NCI-H748 (cell line): ENCODE data around the gene ZNF205.
"Not testable (repeated sequence)": the region's sequence is repeated elsewhere in the genome, so short reads cannot be mapped to it uniquely, and the experiment has no call there.

Experiments
- DNase-seq: peaks from one replicate; lab custom pipeline; 2025; ENCODE audit not compliant: unreplicated experiment; lab: John Stamatoyannopoulos, UW

ZNF205 gene

DNA sequence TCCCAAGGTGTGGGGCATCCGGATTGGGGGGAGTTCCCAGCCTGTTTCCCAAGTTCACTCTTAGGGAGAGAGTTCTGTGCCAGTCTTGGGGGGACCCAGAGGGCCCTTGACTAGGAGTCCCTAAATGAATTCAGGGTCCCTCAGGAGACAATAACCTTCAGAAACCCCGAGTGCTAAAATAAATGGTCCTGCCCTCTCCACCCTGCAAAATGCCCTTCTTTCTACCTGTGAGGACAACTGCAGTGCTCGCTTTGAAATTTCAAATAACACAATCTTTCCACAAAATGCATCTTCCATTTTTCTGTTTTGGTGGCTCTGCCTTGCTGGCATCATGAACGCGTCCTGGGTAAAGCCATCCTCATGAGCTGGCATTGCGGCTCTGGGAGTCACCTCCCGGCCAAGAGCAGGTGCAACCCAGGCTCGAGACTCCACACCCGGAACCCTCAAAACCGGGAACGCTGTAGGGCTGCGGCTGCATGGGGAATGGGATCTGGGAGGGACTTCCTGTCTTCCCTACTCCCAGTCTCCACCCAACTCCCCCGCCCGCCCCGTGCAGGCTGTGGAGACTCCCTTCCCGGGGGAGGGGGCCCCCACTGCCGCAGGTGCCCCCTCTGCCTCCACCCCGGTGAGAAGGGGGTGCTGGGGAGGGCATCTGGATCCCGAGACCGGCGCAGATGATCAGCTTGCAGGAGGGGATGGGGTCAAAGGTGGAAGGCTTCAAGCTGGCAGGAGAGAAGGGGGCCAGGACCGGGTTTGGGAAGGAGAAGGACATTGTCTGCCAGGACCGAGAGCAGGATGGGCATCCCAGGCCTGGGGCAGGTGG, at the start of gene ZNF205:
TSS of gene ZNF205 (plus strand) at position 529 of the 823 bp plus-strand sequence. CDS start 845 bp downstream, outside the sequence.
- DNase-seq, result peak; percentile 85

DNA sequence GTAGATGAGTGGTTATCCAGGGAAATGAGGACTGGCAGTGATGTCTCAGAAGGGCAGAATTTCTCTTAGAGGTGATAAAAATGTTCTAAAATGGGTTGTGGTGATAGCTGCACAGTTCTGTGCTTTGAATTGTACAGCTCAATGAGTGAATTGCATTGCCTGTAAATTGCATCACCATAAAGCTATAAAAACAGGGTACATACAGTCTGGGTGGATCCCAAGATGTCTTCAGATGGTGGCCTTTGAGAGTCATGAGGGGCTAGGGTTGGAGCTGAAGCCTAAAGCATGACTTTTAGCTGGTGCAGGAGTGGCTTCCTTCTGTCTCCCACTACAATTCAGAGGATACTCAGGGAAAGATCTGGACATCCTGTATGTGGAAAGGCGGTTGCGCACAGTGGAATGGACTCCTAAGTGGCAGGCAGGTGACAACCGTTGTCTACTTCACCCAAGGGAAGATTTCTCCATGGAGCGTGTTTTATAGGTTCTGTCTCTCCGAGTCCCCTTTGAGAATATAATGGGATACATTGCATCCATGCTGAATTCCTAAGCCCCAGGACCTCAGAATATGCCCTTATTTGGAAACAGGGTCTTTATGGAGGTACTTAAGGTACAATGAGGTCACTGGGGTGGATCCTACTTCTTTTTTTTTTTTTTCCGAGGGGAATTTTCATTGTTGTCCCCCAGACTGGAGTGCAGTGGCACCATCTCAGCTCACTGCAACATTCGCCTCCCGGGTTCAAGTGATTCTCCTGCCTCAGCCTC, 48.6 kb upstream of the ZNF205 start:
- DNase-seq, result no peak

DNA sequence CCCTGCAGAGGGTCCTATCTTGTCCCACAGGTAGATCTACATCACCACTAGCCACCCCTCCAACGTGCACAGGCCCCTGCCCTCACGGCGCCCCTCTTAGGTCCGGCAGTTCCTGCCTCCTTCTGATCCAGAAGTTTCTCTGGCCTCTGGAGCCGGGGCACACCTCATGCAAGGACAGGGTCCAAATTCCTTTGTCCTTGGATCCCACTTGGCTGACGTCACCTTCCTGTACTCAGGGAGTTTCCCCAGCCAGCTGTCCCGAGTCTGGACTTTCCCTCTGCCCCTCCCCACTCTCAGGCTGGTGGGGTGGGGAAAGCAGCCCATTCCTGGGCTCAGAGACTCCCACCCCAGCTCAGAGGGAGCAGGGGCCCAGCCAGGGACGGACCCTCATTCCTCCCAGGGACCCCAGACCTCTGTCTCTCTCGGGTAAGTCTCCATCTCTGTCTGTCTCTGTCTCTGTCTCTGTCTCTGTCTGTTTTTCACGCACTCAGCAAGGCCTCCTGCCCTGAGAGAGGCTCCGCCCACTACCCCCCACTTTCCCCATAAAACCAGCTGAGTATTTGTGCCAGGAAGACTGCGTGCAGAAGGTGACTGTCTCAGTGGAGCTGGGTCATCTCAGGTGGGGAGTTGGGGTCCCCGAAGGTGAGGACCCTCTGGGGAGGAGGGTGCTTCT, 47.2 kb upstream of the ZNF205 start, which contains the start of gene IL32:
TSS of gene IL32 (plus strand) at position 572 of the 673 bp plus-strand sequence. CDS start 172 bp downstream, outside the sequence.
- no peak for DNase-seq

DNA sequence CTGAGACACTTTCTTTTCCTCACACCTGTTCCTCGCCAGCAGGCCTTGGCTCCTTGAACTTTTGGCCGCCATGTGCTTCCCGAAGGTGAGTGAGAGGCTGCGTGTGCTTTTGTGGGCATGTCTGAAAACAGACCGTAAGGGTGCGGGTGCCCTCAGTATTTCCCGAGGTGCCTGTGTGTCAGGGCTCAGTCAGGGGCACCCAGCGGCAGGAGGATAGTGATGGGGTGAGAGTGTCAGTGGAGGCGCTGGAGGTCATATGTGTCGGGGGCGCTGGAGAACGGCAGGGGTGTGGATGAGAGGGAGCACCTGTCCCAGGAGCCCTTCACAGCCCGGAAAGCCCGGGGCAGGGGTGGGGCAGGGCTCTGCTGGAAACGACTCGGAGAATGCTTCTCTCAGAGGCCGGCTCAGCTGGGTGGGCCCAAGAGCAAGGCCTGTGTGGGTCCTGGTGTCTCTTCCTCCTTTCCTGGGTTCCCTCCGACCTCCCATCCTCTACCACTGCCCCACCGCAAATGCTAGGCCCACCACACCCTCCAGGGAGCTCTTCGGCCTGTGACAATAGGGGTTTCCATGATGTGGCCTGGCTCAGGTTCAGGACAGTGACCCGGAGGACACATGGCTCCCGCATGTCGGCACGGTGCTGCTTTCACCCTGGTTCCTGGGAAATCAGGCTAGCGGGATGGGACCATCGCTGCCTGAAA, 46.5 kb upstream of the ZNF205 start:
- no peak for DNase-seq

DNA sequence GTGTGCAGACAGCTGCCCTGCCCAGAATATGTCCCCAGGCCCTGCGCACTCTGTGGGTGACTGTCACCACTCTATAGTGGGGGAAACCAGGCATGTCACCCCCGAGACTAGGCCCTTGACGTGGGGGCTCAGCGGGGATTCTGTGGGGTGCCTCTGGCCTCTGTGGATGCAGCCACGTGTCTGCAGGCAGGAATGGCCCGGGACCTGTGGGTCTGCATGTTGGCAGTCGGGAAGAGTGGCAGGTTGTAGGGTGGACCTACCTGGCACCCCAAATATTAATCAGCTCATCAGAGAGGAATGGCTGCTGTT, 46.0 kb upstream of the ZNF205 start:
- DNase-seq, result no peak

DNA sequence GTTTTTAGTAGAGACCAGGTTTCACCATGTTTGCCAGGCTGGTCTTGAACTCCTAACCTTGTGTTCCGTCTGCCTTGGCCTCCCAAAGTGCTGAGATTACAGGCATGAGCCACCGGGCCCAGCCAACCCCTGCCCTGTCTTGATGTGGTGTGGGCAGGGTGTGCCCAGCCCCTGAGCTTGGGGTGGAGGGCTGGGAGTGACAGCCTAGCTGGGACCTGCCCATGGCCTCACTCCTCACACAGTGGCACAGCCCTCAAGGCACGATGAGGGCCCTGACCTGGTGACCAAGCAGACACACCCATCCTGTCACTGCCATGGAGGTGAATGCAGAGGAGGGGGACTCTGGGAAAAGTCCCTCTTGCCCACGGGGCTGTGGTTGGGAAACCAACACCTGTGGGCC, 43.9 kb upstream of the ZNF205 start:
- DNase-seq, result no peak

DNA sequence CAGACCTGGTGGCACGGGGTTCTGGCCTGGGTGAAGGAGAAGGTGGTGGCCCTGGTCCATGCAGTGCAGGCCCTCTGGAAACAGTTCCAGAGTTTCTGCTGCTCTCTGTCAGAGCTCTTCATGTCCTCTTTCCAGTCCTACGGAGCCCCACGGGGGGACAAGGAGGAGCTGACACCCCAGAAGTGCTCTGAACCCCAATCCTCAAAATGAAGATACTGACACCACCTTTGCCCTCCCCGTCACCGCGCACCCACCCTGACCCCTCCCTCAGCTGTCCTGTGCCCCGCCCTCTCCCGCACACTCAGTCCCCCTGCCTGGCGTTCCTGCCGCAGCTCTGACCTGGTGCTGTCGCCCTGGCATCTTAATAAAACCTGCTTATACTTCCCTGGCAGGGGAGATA, 43.2 kb upstream of the ZNF205 start:
- DNase-seq, result not testable (repeated sequence)

DNA sequence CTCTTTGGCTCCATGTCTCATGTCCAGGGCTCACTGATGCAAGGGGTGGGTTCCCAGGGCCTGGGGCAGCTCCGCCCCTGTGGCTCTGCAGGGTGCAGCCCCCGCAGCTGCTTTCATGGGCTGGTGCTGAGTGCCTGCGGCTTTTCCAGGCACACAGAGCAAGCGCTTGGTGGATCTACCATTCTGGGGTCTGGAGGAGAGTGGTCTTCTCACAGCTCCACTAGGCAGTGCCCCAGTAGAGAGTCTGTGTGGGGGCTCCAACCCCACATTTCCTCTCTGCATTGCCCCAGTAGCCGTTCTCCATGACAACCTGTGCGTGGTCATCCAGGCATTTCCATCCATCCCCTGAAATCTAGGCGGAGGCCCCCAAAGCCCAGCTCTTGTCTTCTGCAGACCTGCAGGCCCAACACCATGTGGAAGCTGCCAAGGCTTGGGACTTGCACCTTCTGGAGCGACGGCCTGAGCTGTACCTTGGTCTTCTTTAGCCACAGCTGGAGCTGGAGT, 41.7 kb upstream of the ZNF205 start:
- no peak for DNase-seq

DNA sequence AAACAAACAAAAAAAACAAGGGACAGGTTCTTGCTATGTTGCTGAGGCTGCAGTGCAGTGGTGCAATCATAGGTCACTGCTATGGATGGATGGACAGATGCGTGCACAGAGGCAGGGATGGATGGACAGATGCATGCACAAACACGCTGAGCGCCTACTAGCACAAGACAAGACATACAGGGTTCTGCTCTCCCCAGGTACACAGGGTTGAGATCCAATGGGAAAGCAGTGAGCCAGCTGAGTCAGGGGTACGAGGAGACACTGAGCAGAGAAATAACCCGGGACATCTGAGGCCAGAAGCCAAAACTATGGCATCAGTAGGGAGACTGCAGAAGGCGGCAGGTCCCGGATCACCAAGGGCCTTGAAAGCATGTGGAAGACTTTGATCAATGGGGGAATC, 40.7 kb upstream of the ZNF205 start:
- DNase-seq, result no peak

DNA sequence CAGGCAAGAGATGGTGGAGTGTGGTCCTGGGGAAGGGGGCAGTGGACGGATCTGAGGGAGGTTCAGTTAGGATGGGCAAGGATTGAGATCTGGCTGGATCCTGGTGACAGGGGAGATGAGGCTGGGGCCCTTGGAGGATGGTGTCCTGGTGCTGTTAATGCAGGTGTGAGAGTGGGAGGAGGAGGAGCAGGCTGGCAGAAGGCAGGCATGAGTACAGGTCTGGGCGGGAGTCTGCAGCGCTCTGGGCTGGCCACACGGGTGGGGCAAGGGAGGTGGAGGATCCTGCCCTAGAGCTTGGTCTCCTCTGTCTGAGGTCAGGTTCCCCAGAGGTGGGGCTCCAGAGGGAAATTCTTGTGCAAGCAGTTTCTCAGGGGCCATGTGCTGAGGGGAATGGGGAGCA, 40.2 kb upstream of the ZNF205 start:
- DNase-seq, result not testable (repeated sequence)

DNA sequence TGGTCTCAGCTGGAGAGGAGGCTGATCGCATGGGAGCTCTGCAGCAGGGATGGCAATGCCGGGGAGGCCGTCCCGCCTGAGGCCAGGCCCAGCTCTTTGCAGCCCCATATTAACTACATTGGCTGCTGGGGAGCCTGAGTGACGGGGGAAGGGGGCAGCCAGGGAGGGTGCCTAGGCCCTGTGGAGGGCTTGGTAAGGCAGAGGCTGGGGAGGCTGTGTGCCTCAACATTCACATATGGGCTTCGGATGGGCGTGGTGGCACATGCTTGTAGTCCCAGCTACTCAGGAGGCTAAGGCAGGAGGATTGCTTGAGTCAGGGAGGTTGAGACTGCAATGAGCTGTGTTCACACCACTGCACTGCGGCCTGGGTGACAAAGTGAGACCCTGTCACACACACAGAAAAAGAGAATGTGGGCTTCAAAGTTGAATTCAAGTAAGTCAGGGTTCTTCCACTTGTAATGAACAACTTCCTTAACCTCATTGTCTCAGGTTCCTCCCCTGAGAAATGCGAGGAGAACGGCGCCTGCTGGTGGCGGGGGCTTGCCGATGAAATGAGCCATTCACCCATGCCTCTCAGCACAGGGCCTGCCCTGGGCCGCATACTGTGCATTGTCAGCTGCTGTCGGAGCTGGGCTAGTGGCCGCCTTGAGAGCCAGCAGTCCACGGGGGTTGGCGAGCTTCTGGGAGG, 39.7 kb upstream of the ZNF205 start:
- DNase-seq, result not testable (repeated sequence)

DNA sequence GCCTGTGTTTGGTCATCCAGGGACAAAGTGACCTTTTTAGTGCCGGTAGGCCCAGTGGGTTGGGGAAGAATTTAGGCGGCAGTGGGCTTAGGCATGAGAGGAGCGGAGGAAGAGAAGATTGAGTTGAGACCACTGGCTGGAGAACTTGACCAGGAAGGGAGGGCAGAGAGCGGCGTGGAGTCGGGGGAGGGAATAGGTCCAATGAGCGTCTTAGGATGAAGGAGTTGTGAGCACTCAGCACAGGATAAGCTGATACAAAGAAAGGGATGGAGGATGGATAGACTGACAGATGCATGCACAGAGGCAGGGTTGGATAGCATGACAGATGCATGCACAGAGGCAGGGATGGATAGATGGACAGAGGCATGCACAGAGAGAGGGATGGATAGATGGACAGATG, 38.9 kb upstream of the ZNF205 start:
- no peak for DNase-seq

DNA sequence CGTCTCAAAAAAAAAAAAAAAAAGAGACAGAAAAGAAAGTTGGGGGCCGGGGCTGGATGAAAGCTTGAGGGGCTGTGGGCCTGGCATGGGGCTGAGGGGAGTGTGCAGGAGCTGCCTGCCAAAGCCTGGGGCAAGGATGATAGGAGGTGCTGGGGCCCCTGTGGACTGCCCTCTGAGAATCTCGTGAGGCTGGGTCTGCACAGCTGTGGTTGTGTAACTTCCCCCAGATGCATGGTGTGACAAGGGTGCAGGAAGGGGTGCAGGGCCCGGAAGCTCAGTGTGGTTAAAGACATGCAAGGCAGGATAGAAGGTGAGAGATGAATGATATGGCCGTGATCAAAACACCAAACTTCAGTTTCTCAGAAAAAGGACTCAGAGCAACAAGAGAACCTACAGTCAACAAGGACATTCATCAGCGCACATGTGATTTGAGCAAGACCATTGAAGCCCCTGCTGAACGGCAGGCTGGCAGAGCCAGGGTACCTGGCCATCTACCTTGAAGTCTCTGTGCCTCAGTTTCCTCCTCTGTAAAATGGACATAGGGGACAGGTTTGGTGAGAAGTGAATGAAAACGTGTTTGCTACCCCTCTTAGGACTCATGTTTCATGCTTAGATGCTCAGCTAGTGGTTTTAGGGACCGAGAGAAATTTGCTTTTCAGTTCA, 37.4 kb upstream of the ZNF205 start:
- DNase-seq, result no peak

DNA sequence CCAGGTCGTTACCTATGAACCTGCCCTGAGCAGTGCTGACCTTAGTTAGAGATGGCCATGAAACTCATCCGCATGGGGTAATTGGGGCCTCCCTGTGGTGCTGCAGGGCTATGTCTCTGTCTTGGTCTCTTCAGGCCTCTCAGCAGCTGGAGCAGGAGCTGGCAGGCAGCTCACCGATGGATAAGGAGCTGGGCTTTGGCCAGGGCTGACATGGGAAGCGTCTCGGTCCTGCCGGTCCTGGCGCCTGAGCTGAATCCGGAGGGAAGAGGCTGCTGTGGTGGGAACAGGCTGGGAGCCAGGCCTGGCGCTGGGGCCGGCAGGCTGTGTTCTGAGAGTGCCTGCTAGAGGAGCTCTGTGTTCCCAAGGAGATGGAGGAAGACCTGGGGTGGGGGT, 36.9 kb upstream of the ZNF205 start:
- no peak for DNase-seq

DNA sequence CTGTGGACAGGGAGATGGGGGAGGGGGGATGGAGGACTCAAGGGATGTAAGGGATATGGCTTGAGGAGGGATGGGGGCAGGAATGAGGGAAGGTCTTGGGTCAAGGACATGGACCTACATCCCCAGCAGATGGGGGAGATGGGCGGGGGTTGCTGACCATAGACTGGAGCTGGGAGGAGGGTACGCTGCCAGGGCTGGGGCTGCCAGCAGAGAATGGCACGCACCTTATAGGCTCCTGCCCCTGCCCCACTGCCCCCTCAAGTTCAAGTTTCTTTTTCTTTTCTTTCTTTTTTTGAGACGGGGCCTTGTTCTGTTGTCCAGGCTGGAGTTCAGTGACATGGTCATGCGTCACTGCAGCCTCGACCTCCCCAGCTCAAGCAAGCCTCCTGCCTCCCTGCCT, 36.4 kb upstream of the ZNF205 start:
- DNase-seq, result not testable (repeated sequence)

DNA sequence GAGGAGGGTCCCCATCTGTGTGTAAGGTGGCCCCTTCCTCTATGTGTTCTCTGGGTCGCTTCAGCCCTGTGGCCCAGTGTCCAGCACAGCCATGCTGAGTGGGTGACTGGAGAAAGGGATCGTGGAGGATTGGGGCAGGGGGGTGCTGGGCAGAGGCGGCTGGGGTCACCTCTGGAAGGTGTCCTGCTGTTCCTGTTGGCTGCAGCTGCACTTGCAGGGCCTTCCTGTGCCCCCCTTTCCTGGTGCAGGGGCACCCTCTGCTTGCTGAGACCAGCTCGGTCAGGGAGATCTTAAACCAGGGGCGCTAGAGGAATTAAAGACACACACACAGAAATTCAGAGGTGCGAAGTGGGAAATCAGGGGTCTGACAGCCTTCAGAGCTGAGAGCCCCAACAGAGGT, 35.8 kb upstream of the ZNF205 start:
- no peak for DNase-seq

DNA sequence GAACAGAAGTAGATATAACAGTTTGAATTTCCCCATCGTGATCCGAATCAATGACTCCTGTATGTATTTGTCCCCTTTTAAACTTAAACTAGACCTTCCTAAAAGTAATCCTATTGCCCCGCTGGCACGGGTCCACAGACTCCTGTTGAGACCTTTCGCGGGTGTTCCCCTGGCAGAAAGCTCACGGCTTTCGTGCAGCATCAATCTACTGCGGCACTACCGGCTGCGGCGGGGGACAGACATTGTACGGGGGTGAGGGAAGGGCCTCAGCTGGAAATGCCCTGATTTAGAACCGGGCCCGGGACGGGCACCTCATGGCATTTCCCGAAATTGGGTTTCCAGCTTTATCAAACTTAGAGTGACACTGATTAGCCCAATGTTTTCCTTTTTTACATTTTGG, 32.4 kb upstream of the ZNF205 start:
- no peak for DNase-seq

DNA sequence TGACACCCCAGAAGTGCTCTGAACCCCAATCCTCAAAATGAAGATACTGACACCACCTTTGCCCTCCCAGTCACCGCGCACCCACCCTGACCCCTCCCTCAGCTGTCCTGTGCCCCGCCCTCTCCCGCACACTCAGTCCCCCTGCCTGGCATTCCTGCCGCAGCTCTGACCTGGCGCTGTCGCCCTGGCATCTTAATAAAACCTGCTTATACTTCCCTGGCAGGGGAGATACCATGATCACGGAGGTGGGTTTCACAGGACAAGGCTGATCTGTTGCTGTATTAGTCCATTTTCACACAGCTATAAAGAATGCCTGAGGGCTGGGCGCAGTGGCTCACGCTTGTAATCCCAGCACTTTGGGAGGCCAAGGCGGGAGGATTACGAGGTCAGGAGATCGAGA, 30.4 kb upstream of the ZNF205 start:
- not testable (repeated sequence) for DNase-seq

DNA sequence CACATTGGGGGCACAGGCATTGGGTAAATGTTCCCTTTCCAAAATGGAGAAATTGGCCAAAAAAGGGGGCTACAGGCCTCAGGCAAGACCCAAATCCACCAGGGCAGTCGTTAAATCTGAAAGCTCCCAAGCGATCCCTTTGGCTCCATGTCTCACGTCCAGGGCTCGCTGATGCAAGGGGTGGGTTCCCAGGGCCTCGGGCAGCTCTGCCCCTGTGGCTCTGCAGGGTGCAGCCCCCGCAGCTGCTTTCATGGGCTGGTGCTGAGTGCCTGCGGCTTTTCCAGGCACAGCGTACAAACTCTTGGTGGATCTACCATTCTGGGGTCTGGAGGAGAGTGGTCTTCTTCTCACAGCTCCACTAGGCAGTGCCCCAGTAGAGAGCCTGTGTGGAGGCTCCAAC, 29.0 kb upstream of the ZNF205 start:
- not testable (repeated sequence) for DNase-seq

DNA sequence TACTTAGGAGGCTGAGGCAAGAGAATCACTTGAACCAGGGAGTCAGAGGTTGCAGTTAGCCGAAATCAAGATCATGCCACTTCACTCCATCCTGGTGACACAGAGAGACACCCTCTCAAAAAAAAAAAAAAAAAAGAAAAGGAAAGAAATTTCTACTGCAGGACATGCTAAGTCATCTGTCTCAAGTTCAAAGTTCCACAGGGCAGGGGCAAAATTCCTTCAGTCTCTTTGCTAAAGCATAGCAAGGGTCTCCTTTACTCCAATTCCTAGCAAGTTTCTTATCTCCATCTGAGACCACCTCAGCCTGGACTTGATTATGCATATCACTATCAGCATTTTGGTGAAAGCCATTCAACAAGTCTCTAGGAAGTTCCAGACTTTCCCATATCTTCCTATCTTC, 27.9 kb upstream of the ZNF205 start:
- DNase-seq, result no peak
